CD4-positive, alpha-beta T cell (primary cell): ENCODE results near the gene TMEM256. TPM values are rescaled to one million over a fixed set of nuclear protein-coding genes. Genes with fewer than 3 reads are reported as not detected.

Experiments used
- ATAC-seq: fragments of 200-7000 bp; cut with Tn5 transposase; one replicate; pipeline ENCODE4 v1.10.0; 2022; ENCODE audit warnings: mild to moderate bottlenecking; ENCODE audit not compliant: poor library complexity
- CTCF ChIA-PET: fragments of 350-600 bp; sonication (Branson Sonifier 250); formaldehyde crosslinking; loops from one replicate; lab custom pipeline; 2021; ENCODE audit warnings: antibody characterized with exemption, inconsistent platforms; lab: Charles Lee
- POLR2A ChIA-PET: fragments of 350-600 bp; sonication (Branson Sonifier 250); formaldehyde crosslinking; loops from one replicate; lab custom pipeline; 2021; ENCODE audit warnings: antibody characterized with exemption, inconsistent platforms; lab: Charles Lee
- DNase-seq, 14 experiments: peaks; one replicate each; pipeline ENCODE4 v3.0.0-alpha.2; 2013 to 2020; ENCODE audit warnings: mixed read lengths in 2 of 14
- H3K27ac ChIP-seq, 2 donors: one replicate each; pipeline versions ENCODE4 v1.5.1 to v1.7.0; 2013; ENCODE audit warnings: low read length in 2 of 2, low read depth in 1 of 2, mild to moderate bottlenecking in 1 of 2
- H3K27me3 ChIP-seq, 2 experiments: 1 replicate in 1 of 2; 2 replicates in 1 of 2; pipeline versions ENCODE4 v1.6.1 to v1.7.0; 2013; ENCODE audit warnings: low read length in 2 of 2, control low read depth in 1 of 2, mild to moderate bottlenecking in 1 of 2, moderate library complexity in 1 of 2; ENCODE audit not compliant: insufficient read depth in 2 of 2, control insufficient read depth in 1 of 2
- H3K36me3 ChIP-seq: one replicate; pipeline ENCODE4 v1.6.1; 2013; ENCODE audit warnings: low read length, control low read depth; ENCODE audit not compliant: insufficient read depth
- H3K4me1 ChIP-seq: one replicate; pipeline ENCODE4 v1.6.1; 2013; ENCODE audit warnings: low read length, control low read depth; ENCODE audit not compliant: insufficient read depth
- H3K4me3 ChIP-seq: one replicate; pipeline ENCODE4 v1.5.1; 2013; ENCODE audit warnings: mild to moderate bottlenecking, low read length, moderate library complexity
- H3K9me3 ChIP-seq, 2 experiments: 1 replicate in 1 of 2; 2 replicates in 1 of 2; pipeline versions ENCODE4 v1.6.1 to v1.7.0; 2013; ENCODE audit warnings: low read length in 2 of 2, mild to moderate bottlenecking in 2 of 2, control low read depth in 1 of 2, moderate library complexity in 1 of 2; ENCODE audit not compliant: control insufficient read depth in 1 of 2, insufficient read depth in 1 of 2
- H3K27ac Mint-ChIP-seq: one replicate; pipeline ENCODE4 v1.8.0; 2020; ENCODE audit warnings: mixed read lengths
- H3K27me3 Mint-ChIP-seq: one replicate; pipeline ENCODE4 v1.8.0; 2021; ENCODE audit warnings: mixed read lengths
- H3K36me3 Mint-ChIP-seq: one replicate; pipeline ENCODE4 v1.8.0; 2021; ENCODE audit warnings: low read depth, mixed read lengths
- H3K4me1 Mint-ChIP-seq: one replicate; pipeline ENCODE4 v1.8.0; 2021; ENCODE audit warnings: low read depth, mixed read lengths
- H3K4me3 Mint-ChIP-seq: one replicate; pipeline ENCODE4 v1.8.0; 2020; ENCODE audit warnings: mild to moderate bottlenecking, mixed read lengths
- H3K9me3 Mint-ChIP-seq: one replicate; pipeline ENCODE4 v1.8.0; 2020; ENCODE audit warnings: mixed read lengths
- CTCF ChIP-seq: fragments of 200-600 bp; IDR thresholded peaks from one replicate; pipeline ENCODE4 v1.8.0; 2022; ENCODE audit warnings: antibody characterized with exemption, mild to moderate bottlenecking
- intact Hi-C, 2 experiments: fragments of 100-400 bp; cut with DNase I in 1 of 2; cut with micrococcal nuclease in 1 of 2; formaldehyde crosslinking; loops; one replicate each; pipeline versions ENCODE4 v1.15.1 to v1.9.0; 2023 to 2025; cut with DNase I, micrococcal nuclease
- total RNA-seq, 174 experiments: library from RNA in 2 of 174; stranded (reverse) in 2 of 174; gene quantifications; one replicate each; pipeline ENCODE4 v1.2.3 and lab custom pipeline; 2021 to 2026

Gene TMEM256
- total RNA-seq, 2 experiments from 2014 or later: 29.0 to 29.4 TPM

- POLR2A ChIA-PET: interaction anchor here (0.6 to 9.0 kb wide), 6 partner anchors 16 to 248 kb away, joined by 3 to 156 read pairs (median 4); partner anchors contain the start of genes GABARAP, POLR2A, SLC35G6 and TP53
- CTCF ChIA-PET: interaction anchor here (1.9 to 4.8 kb wide), 4 partner anchors 40 to 122 kb away, joined by 5 to 61 read pairs (median 36); partner anchors contain the start of genes POLR2A, SENP3 and ZBTB4
Observed at GRCh38 chr17:7438656-7439460, 35.0 kb upstream of the TMEM256 start.

GRCh38 chr17:7437950-7438614 is 34.2 kb upstream of the TMEM256 start:
- Mint-ChIP-seq H3K4me1 (peaks cover 48% of the 10 kb centered on the region), H3K36me3 (peaks cover 4% of the 10 kb centered on the region), H3K9me3 (no peaks in the 10 kb centered on the region), H3K27me3 (peaks cover 44% of the 10 kb centered on the region), H3K4me3 (peak overlapping the region; percentile 85), H3K27ac (peak overlapping the region; percentile 43)
- ATAC-seq: no peak
- Histone ChIP-seq H3K27ac (no peak overlapping the region), H3K4me1 (peaks cover 60% of the 10 kb centered on the region), H3K36me3 (no peaks in the 10 kb centered on the region), H3K27me3 (peaks cover 38 to 47% of the 10 kb centered on the region in 2 experiments), H3K9me3 (peaks cover 0 to 12% of the 10 kb centered on the region in 2 experiments), H3K4me3 (peak overlapping the region; percentile 39)
- CTCF ChIA-PET: interaction anchor here (1.7 to 4.8 kb wide), 8 partner anchors 17 to 123 kb away, joined by 3 to 61 read pairs (median 36); partner anchors contain the start of genes POLR2A, SENP3, TMEM95 and ZBTB4
- intact Hi-C loops: loop anchor here (1.0 to 10.0 kb wide), 11 partner anchors 41 to 391 kb away; partner anchors contain the start of genes CTDNEP1 (in 1 of the 2), EIF5A (in 1 of the 2), ELP5 (in 1 of the 2) and KCTD11 (in 1 of the 2)
- POLR2A ChIA-PET: interaction anchor here (0.6 to 9.0 kb wide), 7 partner anchors 17 to 249 kb away, joined by 3 to 156 read pairs (median 4); partner anchors contain the start of genes GABARAP, POLR2A, SLC35G6 and TP53
- no peak for TF ChIP-seq CTCF
- peak in 13 of 14 experiments; percentile 23 to 83 (median 59) for DNase-seq

More at GRCh38 chr17:7438656-7439460, 35.0 kb upstream of the TMEM256 start:
- intact Hi-C loops: loop anchor here (1.0 to 10.0 kb wide), 7 partner anchors 15 to 392 kb away; partner anchors contain the start of genes CTDNEP1 (in 1 of the 2), EIF5A (in 1 of the 2), ELP5 (in 1 of the 2) and KCTD11 (in 1 of the 2)
- Mint-ChIP-seq H3K27me3 (peaks cover 52% of the 10 kb centered on the region), H3K4me3 (peak overlapping the region; percentile 85), H3K36me3 (peaks cover 4% of the 10 kb centered on the region), H3K27ac (peak overlapping the region; percentile 43), H3K4me1 (peaks cover 48% of the 10 kb centered on the region), H3K9me3 (no peaks in the 10 kb centered on the region)
- DNase-seq (no peak), ATAC-seq (no peak)
- peaks cover 60% of the 10 kb centered on the region for H3K4me1 ChIP-seq
- peaks cover 0 to 12% of the 10 kb centered on the region in 2 experiments for H3K9me3 ChIP-seq
- no peak overlapping the region for H3K27ac ChIP-seq
- no peaks in the 10 kb centered on the region for H3K36me3 ChIP-seq
- TF ChIP-seq CTCF: no peak
- H3K27me3 ChIP-seq: peaks cover 46 to 55% of the 10 kb centered on the region in 2 experiments
- H3K4me3 ChIP-seq: peak overlapping the region; percentile 39
